Measurements from ENCODE around the gene ZFP36L1. TPM values are rescaled to one million over a fixed set of nuclear protein-coding genes. Genes with fewer than 3 reads are reported as not detected.

Gene ZFP36L1
- total RNA-seq, 4 donors from 2014 or later, result 78.8 to 321 (median 195) TPM

- TF ChIP-seq POLR2A (IDR thresholded peaks at IDR 0.05), result no peak
- no peak for TF ChIP-seq CTCF (IDR thresholded peaks at IDR 0.05)
- peak in 1 of 3 donors; percentile 60 for DNase-seq
- Histone ChIP-seq H3K4me1 (peaks cover 0 to 4% (median 0%) of the 10 kb centered on the region in 4 donors), H3K27me3 (no peaks in the 10 kb centered on the region), H3K36me3 (no peaks in the 10 kb centered on the region), H3K9me3 (no peaks in the 10 kb centered on the region), H3K27ac (peak overlapping the region in 3 of 4 donors; percentile 35 to 50 (median 44)), H3K4me3 (no peak overlapping the region)
Measured at GRCh38 chr14:68771631-68772030, 21.2 kb downstream of the ZFP36L1 start.

- no peaks in the 10 kb centered on the region for H3K36me3 ChIP-seq
- DNase-seq, result no peak
- TF ChIP-seq POLR2A (IDR thresholded peaks at IDR 0.05) (no peak), CTCF (IDR thresholded peaks at IDR 0.05) (no peak)
- H3K27ac ChIP-seq, result peak overlapping the region in 1 of 4 donors; percentile 50
- no peak overlapping the region for H3K4me3 ChIP-seq
- no peaks in the 10 kb centered on the region for H3K27me3 ChIP-seq
- no peaks in the 10 kb centered on the region for H3K9me3 ChIP-seq
- peaks cover 0 to 4% (median 0%) of the 10 kb centered on the region in 4 donors for H3K4me1 ChIP-seq
Measured at GRCh38 chr14:68770553-68771286, 22.1 kb downstream of the ZFP36L1 start.

- no peaks in the 10 kb centered on the region for H3K9me3 ChIP-seq
- H3K27ac ChIP-seq, result no peak overlapping the region
- no peak for DNase-seq
- TF ChIP-seq CTCF (IDR thresholded peaks at IDR 0.05) (no peak), POLR2A (IDR thresholded peaks at IDR 0.05) (no peak)
- H3K4me1 ChIP-seq, result peaks cover 0 to 4% (median 0%) of the 10 kb centered on the region in 4 donors
- H3K27me3 ChIP-seq, result no peaks in the 10 kb centered on the region
- no peak overlapping the region for H3K4me3 ChIP-seq
- no peaks in the 10 kb centered on the region for H3K36me3 ChIP-seq
Measured at GRCh38 chr14:68770051-68770450, 22.8 kb downstream of the ZFP36L1 start.

GRCh38 chr14:68768316-68768715 lies 24.6 kb downstream of the ZFP36L1 start:
- H3K4me3 ChIP-seq, result no peak overlapping the region
- H3K4me1 ChIP-seq, result peaks cover 0 to 5% (median 0%) of the 10 kb centered on the region in 4 donors
- no peaks in the 10 kb centered on the region for H3K36me3 ChIP-seq
- DNase-seq, result no peak
- H3K27me3 ChIP-seq, result no peaks in the 10 kb centered on the region
- TF ChIP-seq CTCF (IDR thresholded peaks at IDR 0.05) (no peak), POLR2A (IDR thresholded peaks at IDR 0.05) (no peak)
- H3K9me3 ChIP-seq, result no peaks in the 10 kb centered on the region
- H3K27ac ChIP-seq, result no peak overlapping the region

- no peaks in the 10 kb centered on the region for H3K9me3 ChIP-seq
Measured at GRCh38 chr14:68767248-68767645, 25.6 kb downstream of the ZFP36L1 start.

More at GRCh38 chr14:68767248-68767645, 25.6 kb downstream of the ZFP36L1 start:
- Histone ChIP-seq H3K4me3 (no peak overlapping the region), H3K36me3 (no peaks in the 10 kb centered on the region), H3K27ac (no peak overlapping the region), H3K4me1 (peaks cover 0 to 15% (median 0%) of the 10 kb centered on the region in 4 donors), H3K27me3 (no peaks in the 10 kb centered on the region)
- TF ChIP-seq POLR2A (IDR thresholded peaks at IDR 0.05), result no peak
- no peak for TF ChIP-seq CTCF (IDR thresholded peaks at IDR 0.05)
- DNase-seq, result no peak

All from Peyer's patch (tissue), 4 donors.